ENCODE data around the gene NFU1. TPM values are rescaled to one million over a fixed set of nuclear protein-coding genes. Genes with fewer than 3 reads are reported as not detected.

The NFU1 gene
- total RNA-seq, 4 donors from 2014 or later = 36.5 to 84.8 (median 47.3) TPM

DNA sequence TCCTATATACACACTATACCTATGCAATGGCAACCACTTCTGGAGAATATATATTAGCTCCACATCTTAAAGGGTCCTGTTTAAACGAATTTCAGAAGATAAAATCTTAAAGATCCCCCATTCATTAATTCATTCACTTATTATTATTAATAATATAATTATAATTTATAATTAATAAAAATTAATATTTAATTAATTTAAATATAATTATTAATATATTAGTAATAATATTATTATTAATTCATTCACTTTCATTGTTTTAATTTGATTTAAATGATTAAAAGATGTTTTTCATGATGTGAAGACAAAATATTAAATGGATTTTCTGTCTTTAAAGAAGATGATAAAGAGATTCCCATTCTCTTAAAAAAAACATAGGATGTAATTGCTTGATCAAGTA, 21.1 kb downstream of the NFU1 start:
- no peak for ATAC-seq (ENCODE audit: low FRiP score)
- TF ChIP-seq, protein P1, sequence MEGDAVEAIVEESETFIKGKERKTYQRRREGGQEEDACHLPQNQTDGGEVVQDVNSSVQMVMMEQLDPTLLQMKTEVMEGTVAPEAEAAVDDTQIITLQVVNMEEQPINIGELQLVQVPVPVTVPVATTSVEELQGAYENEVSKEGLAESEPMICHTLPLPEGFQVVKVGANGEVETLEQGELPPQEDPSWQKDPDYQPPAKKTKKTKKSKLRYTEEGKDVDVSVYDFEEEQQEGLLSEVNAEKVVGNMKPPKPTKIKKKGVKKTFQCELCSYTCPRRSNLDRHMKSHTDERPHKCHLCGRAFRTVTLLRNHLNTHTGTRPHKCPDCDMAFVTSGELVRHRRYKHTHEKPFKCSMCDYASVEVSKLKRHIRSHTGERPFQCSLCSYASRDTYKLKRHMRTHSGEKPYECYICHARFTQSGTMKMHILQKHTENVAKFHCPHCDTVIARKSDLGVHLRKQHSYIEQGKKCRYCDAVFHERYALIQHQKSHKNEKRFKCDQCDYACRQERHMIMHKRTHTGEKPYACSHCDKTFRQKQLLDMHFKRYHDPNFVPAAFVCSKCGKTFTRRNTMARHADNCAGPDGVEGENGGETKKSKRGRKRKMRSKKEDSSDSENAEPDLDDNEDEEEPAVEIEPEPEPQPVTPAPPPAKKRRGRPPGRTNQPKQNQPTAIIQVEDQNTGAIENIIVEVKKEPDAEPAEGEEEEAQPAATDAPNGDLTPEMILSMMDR (IDR thresholded peaks at IDR 0.05) = no peak
- DNase-seq (ENCODE audit: low spot score) = no peak

DNA sequence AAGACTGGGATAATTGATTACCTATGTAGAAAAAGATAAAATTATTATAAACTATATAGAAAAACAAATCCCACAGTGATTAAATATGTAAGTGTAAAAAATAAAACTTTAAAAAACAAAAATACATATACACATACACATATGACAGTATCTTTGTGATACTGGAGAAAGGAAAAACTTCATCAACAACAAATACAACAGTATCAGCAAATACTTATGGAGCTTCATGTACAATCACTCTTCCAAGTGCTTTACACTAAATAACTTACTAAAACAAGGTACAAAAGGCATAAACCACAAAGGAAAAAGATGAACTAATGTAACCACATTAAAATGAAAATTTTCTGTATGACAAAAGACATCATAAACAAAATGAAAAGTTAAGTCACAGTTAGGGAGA, 26.1 kb downstream of the NFU1 start:
- DNase-seq (ENCODE audit: low spot score) (no peak), ATAC-seq (ENCODE audit: low FRiP score) (no peak)
- TF ChIP-seq, protein P1 (IDR thresholded peaks at IDR 0.05) = no peak

DNA sequence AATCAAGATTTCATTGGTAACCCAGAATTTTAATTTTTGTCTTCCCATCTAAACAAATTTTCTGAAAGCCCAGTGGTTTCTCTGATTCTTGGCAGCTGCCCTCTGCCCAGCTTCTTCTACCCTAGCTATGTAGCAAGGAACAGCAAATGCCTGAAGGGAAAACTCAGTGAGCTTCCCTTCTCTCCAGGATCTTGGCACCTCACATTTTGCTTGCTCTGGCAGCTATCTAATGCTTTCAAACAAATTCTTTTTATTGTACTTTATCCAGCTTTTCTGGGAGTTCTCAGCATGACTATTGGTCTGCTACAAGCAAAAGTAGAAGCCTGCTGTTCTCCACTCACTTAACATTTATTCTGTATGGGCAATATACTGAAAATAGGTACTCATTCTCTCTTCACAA, 31.9 kb downstream of the NFU1 start:
- ATAC-seq (ENCODE audit: low FRiP score) (no peak), DNase-seq (ENCODE audit: low spot score) (no peak)
- TF ChIP-seq, protein P1 (IDR thresholded peaks at IDR 0.05) = no peak

DNA sequence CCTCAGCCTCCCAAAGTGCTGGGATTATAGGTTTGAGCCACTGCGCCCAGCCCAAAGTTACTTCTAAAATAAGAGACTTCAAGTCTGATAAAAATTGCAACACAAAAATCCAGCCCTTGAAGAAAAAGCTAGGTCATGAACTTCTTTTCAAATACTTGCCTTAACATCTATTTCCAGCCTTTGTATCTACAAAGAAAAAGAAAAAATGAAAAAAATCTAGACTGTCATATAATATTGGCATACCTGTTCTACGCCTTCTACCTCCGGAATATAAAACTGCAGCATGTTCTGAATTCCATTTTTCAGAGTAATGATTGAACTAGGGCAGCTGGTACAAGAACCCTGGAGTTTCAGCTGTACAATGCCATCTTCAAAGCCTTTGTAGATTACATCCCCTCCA, 37.1 kb downstream of the NFU1 start:
- TF ChIP-seq, protein P1 (IDR thresholded peaks at IDR 0.05) = no peak
- no peak for ATAC-seq (ENCODE audit: low FRiP score)
- DNase-seq (ENCODE audit: low spot score) = no peak

DNA sequence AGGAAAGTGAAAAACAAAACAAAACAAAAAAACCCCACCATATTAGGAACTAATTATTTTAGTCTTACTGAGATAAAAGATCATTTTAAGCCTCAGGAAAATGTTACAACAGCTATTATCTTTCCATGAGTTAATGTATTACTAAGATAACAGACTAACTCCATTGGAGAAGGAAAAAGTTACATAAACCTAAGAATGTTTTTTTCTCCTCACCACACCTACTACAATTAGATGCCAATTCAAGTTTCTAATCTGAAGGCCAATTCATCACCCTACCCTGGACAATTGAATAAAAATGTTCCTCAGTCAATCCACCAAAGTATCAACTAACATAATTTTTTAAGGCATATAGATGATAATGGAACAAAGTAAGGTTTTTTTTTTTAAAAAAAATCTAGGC, 40.0 kb downstream of the NFU1 start:
- DNase-seq (ENCODE audit: low spot score) = no peak
- no peak for ATAC-seq (ENCODE audit: low FRiP score)
- TF ChIP-seq, protein P1 (IDR thresholded peaks at IDR 0.05) = no peak

DNA sequence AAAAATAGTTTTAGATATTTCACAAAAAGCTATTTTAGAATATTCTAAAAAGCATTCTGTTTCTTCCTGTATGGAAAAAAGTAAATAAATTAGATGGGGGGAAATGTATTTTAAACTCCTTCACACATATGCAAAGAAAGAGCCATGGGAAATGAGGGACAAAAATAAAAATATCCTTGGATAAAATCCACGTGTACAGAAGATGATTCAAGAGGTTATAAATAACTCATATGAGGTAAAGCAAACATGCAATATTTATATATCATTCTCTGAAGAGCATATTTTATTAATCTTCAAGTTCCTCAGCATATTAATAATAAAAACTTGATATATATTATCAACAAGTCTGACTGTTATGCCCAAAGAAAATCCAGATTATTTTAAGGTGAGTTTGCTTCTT, 41.4 kb downstream of the NFU1 start:
- DNase-seq (ENCODE audit: low spot score) = no peak
- ATAC-seq (ENCODE audit: low FRiP score) = no peak
- TF ChIP-seq, protein P1 (IDR thresholded peaks at IDR 0.05) = no peak

DNA sequence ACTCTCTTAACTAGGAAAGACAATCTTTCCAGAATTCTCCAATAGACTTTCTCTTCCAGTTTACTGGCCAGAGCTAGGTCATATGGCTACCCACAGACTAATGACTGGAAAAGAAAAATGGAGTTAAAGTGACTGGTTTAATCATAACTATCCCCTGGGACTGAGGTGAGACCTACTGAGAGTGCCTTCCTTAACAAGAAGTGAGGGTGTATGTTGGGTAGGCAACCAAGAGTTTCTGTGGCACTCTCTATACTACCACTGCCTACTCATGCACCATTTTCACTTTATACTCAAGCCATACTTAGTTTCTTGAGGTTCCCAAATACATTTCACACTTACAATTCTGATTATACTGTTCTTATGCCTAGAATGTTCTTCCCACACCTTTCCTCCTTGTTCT, 43.3 kb downstream of the NFU1 start:
- ATAC-seq (ENCODE audit: low FRiP score) (no peak), DNase-seq (ENCODE audit: low spot score) (no peak)
- TF ChIP-seq, protein P1 (IDR thresholded peaks at IDR 0.05) = no peak
